Inflammatory macrophage treated with lipopolysaccharide for 1 hour (primary cell): ENCODE data around the gene NOS3.
A peak's percentile ranks its signal among the peaks of the same experiment; 100 is the strongest.
"Not testable (repeated sequence)": the region's sequence is repeated elsewhere in the genome, so short reads cannot be mapped to it uniquely, and the experiment has no call there.

ENCODE experiments used
- DNase-seq, 2 donors: peaks; one replicate each; pipeline ENCODE4 v3.0.0-alpha.2; 2020 to 2022

NOS3 gene

GRCh38 chr7:151040616-151041375 is 50.0 kb downstream of the NOS3 start:
- DNase-seq = no peak

GRCh38 chr7:151043449-151043848 is 52.6 kb downstream of the NOS3 start:
- DNase-seq = not testable (repeated sequence)

- no peak for DNase-seq
These were observed 53.1 kb downstream of the NOS3 start for GRCh38 chr7:151043959-151044358.

- DNase-seq = no peak
These were observed 54.4 kb downstream of the NOS3 start for GRCh38 chr7:151045262-151045661.

GRCh38 chr7:151045967-151046366 is 55.1 kb downstream of the NOS3 start:
- no peak for DNase-seq

- DNase-seq = no peak
These were observed 56.1 kb downstream of the NOS3 start for GRCh38 chr7:151046603-151047573.

GRCh38 chr7:151047976-151048815 is 57.4 kb downstream of the NOS3 start, which contains the start of gene ASIC3:
Gene ASIC3, plus strand, starts transcription at chr7:151048531. Its CDS starts 355 bp downstream, at chr7:151048886.
- no peak for DNase-seq

GRCh38 chr7:151048911-151049463 is 58.2 kb downstream of the NOS3 start:
- DNase-seq = no peak

- peak; percentile 16 to 32 for DNase-seq
These were observed 60.3 kb downstream of the NOS3 start for GRCh38 chr7:151051108-151051507.

- peak; percentile 47 to 58 for DNase-seq
These were observed 62.3 kb downstream of the NOS3 start for GRCh38 chr7:151053096-151053495.

- DNase-seq = no peak
These were observed 62.9 kb downstream of the NOS3 start for GRCh38 chr7:151053751-151054150.

GRCh38 chr7:151056283-151056665 is 65.5 kb downstream of the NOS3 start:
- no peak for DNase-seq

GRCh38 chr7:151056666-151057505 is 66.1 kb downstream of the NOS3 start:
- no peak for DNase-seq

GRCh38 chr7:151057506-151057988 is 66.7 kb downstream of the NOS3 start, which contains the start of gene CDK5:
Gene CDK5, minus strand, starts transcription at chr7:151057897. Its CDS starts 49 bp downstream, at chr7:151057848.
- DNase-seq = no peak

GRCh38 chr7:151057989-151058780 is 67.4 kb downstream of the NOS3 start:
- peak; percentile 98 to 99 for DNase-seq

GRCh38 chr7:151058781-151059366 is 68.1 kb downstream of the NOS3 start:
- DNase-seq = peak in 1 of 2 donors; percentile 19

GRCh38 chr7:151059367-151060112 is 68.7 kb downstream of the NOS3 start, which contains the start of gene SLC4A2:
Gene SLC4A2, plus strand, starts transcription at chr7:151059589. Its CDS starts 2,399 bp downstream, at chr7:151061988.
- DNase-seq = peak; percentile 29 to 51

- DNase-seq = no peak
These were observed 69.2 kb downstream of the NOS3 start for GRCh38 chr7:151060113-151060415.
